AML-193 (cell line): ENCODE data around the gene RELL1.

ENCODE experiments used
- DNase-seq, 2 experiments: peaks; one replicate each; lab custom pipeline; 2025; lab: John Stamatoyannopoulos, UW

RELL1 gene, protein sequence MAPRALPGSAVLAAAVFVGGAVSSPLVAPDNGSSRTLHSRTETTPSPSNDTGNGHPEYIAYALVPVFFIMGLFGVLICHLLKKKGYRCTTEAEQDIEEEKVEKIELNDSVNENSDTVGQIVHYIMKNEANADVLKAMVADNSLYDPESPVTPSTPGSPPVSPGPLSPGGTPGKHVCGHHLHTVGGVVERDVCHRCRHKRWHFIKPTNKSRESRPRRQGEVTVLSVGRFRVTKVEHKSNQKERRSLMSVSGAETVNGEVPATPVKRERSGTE

DNA sequence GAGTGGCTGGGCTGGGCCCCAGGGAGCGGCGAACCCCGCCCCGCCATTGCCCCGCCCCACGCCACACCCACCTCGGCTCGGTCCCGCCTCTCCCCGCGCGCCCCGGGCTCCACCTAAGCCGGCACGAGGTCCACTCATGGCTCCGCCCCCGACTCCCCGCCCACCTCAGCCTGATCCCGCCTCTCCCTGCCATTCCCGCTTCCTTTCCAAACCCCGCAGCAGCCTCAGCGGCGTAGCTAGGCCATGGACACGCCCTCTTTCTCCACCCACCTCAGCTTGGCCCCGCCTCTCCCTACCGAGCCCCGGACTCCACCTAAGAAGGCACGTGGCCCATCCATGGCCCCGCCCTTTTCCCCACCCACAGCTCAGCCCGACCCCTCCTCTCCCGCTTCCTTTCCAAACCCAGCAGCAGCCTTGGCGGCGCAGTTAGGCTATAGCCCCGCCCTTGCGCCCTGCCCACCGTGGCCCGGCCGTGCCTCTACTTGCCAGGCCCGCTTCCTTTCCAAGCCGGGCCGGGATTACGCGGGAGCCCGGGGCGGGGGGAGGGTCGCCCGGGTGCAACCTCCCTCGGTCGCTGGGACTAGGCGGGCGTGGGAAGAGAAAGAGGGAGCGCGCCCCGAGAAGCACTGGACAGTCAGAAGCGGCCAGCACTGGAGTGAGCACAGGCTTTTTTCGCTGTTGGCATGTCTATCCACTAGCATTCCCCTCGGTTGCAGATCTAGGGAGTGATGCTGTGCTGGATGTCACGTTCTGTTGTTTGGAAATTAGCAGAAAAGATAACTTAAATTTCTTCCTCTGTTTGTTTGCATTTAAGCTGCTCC lies at the start of gene RELL1:
TSS of gene RELL1 (minus strand) at position 4 of the 821 bp plus-strand sequence. CDS start 89 bp downstream, outside the sequence.
- DNase-seq = peak; percentile 94 to 97

DNA sequence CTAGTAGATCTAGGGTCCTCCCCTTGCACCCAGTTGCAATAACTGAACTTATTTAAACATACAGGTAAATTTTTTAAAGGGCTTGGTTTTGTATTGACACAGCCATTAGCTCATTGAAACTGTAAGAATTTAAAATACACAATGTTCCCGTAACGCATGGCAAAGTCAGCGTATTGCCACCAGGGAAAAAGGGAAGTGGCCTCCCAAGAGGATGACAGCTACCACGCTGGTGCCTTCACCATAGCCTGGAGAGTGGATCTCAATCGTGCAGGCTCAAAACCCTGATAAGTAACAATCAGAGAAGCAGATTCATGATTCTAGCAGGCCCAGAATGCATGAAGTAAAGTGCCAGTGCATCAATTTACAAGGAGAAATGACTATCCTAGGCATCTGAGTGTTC lies 49.4 kb upstream of the RELL1 start:
- DNase-seq = no peak

DNA sequence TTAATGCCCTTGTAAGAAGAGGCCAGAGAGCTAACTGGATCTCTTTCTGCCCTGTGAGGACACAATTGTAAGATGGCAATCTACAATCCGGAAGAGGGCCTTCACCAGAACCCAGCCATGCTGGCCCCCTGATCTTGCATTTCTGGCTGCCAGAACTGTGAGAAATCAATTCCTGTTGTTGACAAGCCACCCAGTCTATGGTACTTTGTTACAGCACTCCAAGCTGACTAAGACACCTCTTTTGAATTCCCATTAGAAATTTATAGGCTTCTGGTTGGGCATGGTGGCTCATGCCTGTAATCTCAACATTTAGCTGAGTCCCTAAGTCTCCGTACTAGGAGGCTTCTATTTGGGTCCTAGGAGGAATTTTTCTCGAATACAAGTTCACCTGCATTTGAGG lies 48.8 kb upstream of the RELL1 start:
- no peak for DNase-seq

DNA sequence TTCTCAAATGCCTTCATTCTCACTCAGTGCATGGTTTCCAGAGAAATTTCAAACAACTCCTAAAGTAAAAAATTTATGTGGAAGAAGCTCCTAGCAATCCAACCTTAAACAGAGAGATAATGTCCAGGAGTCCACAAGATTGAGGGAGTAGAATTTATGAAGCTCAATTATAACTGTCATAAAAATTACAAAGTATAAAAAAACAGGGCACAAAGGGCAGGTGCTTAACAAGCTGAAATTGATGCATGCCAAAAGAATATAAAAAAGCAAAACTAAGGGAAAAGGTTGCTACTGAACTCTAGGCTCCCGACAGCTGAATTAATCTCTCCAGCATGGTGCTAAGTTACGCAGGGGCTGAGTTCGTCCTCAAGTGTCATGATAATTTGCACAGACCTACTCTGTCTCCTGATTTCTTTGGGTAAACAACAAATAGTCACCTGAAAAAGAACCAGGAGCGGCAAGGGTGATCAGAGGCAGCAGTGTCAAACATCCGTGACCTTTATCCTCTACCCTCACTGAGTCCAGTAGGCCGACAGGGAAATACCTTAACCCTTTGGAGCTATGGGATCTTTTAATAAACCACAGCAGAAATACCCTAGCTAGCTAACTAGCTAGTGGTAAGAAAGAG lies 47.2 kb upstream of the RELL1 start:
- no peak for DNase-seq

DNA sequence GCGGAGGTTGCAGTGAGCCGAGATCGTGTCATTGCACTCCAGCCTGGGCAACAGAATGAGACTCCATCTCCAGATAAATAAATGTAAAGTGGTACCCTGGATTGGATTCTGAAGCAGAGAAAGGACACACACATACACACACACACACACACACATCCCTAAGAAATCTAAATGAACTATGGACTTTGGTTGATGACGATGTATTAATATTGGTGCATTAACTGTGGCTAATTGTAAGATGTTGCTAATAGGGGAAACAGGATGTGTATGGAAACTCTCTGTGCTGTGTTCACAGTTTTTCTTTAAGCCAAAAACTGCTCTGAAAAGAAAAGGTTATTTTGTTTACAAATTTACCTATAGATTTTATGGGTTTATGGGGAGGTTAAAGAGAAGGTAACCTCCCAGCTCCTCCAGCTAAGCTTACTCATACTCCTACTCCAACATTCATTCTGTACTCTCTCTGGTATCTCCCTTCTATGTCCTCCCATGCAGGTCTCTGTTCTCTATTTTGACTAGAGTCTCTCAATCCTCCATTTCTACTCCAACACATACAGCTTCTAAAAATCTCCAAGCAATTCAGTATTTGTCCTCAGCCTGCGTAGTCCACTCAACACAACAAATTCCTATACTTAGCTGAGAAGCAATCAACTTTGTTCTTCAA lies 46.5 kb upstream of the RELL1 start:
- no peak for DNase-seq

DNA sequence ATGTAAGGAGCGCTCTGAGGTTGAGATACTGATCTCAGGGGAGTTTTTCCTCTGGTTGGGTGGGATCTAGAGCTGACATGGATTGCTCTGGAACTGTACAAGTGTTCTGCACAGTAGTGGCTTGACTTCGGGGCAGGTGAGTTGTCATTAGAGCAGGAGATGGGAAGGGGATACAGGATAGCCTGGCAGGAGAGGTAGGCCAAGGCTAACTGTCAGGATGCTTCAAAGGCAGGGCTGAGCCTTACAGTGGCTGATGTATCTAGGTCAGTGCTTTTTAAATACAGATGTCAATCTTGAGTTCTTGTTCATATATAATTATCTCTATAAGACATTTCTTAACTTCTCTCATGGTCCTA lies 43.5 kb upstream of the RELL1 start:
- DNase-seq = no peak

DNA sequence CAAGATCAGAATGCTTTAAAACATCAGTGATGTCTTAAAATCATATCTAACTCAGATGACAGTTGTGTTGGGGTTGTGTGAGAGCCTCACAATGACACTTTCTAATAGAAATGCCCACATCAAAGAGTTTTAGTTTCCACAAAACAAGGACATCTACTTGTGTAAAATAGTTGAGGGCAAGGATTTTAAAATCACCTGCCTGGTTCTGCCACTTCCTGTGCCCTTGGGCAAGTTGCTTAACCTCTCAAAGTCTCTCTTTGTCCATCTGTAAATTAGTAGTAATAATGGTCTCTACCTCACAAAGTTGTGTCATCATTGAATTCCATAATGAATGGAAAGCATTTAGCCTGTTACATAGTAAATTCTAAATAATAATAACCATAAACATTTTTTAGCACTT lies 41.9 kb upstream of the RELL1 start:
- peak; percentile 66 to 67 for DNase-seq

DNA sequence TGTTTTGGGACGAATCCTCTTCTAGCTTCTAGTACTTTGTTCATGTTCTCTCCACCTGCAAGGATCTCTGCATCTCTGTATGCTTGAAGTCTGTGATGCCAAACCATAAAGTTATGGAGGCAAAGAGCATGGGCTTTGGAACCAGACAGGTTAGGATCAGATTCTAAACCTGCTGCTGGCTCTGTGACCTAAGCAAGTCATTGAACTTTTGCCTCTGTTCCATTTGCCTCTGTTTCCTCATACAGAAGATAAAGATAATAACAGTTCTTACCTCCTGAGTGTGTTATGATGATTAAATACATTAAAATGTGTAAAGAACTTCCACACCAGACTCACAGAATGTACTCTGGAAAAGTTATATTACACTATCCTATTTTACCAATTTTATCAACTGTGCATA lies 41.5 kb upstream of the RELL1 start:
- DNase-seq = no peak

DNA sequence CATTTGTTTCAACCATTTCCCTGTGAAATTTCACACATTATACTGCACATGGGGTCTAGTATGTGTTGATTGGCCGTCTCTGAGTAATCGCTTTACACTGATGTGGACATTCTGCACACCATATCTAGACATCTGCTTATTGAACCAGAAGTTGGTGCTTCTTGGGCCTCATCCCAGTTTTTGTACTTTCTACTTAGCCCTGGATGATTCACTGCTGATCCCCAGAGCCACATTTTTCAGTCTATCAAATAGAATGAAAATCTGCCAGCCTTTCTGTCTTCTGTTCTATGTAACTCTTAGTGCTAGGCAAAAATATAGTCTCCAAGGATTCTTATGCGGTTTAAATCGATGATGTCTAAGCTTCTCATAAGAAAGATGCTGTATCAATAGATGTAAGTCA lies 40.5 kb upstream of the RELL1 start:
- DNase-seq = no peak

DNA sequence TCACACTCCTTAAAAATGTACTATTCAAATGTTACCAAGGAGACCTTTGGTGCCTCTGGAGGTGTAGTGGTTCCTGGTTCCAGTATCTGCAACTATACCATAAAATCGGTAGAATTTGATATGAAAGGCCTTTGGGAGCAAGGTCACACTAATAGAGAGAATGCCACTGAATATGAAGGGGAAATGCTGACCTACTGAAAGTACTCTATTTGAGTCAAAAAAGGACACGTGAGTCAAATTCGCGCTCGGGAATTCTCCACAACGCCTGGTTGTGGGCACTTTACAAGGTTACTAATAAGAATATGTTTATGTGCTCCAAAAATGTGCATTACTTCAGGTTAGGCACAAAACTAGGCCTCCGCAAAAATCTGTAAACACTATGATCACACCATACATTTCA lies 39.5 kb upstream of the RELL1 start:
- DNase-seq = no peak

DNA sequence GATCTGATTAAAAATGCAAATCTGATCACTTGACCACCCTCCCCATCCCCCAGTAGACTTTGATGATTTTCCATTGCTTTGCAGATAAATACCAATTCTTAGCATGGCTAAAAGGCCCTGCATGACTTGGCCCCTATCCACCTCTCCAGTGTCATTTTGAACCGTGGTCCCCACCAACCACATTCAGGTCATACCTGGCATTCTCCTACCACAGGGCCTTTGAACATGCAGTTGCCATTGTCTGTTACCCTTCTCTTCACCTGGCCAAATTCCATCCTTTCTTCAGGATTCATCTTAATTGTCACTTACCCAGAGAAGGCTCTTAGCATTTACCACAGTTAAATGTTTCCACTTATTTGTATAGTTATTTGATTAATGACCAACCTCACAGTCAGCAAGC lies 36.9 kb upstream of the RELL1 start:
- DNase-seq = no peak

DNA sequence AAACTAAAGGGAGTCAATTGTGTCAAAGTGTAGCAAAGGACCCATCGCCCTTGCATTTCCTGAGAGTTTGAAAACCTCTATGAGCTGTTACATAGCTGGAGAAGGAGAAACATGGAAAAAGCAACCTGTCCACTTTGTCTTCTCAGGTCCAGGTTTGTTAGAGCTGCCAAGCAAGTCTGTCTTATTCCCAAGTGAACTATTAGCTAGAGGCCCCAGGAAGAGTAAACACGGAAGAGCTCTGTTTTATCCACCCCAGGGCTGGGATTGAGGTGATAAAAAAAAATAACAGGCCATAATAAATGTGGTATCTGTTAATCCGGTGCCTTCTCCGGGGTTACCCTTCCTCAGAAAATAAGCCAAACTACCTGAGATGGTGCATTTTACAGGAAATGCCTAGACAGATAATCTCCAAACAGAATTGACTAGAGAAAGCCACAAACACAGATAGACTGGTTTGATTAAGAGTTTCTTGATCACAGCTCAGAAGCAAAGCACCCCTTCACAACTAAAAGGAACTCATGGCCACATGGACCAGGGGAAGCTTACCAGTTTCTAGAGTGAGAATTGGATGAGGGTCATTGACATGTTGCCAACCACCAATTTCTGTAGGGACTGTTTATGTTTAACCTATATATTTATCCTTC lies 35.9 kb upstream of the RELL1 start:
- DNase-seq = no peak

DNA sequence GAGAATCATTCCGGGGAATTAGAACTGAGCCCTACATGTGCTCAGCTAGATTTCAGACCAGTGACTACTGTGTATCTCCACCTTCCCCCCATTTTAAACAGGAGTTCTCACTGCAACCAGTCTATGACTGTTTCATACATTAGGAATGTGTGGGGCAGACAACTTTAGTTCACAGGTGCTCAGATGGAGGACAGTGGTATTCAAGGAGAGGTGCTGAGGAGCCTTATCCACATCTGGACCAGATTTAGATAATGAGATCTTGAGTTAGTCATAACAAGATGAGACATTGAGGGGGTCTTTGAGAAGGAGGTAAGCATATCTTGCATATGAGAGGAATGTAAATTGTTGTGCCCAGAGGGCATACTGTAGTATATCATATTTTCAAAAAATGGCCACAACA lies 32.8 kb upstream of the RELL1 start:
- no peak for DNase-seq

DNA sequence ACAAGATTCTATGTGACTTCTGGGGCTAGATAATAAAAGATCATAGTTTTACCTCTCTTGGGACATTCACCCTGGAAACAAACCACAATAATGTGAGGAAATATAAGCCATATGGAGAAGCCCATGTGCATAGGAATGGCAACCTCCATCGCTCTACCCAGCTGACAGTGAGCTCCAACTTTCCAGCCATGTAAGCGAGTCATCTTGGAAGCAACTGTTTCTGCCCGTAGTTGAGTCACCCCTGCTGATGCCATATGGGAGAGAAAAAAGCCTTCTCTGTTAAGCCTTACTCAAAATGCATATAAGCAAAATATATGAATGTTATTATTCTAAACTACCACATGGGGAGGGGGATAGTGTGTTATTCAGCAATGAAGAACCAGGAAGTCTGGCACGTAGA lies 31.4 kb upstream of the RELL1 start:
- no peak for DNase-seq

DNA sequence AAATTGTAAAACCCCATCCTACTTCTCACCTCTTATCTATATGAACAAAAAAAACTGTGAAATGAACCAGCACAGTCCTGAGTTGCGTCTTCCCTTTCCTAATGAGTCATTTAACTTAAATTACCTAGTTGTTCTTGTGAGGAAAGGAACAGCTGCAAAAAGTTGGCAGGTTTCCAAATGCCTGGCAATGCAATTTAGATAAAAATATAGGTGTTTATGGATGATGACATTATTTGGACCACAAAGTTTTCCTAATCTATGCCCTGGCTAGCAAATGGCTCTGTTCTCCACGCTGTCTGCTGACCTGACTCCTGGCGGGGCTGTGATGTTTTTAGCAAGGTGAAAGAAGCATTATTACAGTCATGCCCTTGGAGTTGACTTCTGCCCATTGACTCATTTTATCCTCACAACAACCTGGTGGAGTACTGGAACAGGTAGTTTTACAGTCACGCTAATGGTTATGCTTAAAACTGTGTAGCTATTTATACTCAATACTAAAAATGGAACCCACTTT lies 29.8 kb upstream of the RELL1 start:
- DNase-seq = no peak

DNA sequence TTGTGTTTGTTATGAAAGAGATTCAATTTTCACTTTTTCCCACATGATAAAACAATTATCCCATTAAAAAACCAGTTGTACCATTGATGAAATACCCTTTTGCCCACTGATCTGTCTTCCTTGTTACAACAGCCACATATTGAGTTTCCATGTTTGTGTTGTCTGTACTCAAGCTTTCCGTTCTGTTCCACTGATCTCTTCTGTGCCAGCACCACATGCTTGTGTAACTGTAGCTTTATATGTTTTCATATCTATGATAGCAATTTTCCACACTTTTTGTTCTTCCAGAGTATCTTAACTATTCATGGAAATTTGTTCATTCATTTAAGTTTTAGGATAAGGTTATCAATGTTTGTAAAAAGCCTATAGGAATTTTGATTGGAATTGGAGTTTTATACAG lies 24.3 kb upstream of the RELL1 start:
- DNase-seq = no peak

DNA sequence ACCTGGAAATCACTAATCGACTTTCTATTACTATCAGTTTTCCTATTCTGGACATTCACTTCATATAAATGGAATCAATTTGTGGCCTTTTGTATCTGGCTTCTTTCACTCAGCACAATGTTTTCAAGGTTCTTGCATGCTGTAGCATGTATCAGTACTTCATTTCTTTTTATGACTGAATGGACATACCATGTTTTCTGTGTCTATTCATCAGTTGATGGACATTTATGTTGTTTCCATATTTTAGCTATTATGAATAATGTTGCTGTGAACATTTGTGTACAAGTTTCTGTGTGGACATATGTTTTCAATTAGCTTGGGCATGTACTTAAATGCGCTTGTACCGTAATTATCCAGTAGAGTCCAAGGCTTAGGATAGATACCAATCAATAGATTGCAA lies 19.9 kb upstream of the RELL1 start:
- no peak for DNase-seq

DNA sequence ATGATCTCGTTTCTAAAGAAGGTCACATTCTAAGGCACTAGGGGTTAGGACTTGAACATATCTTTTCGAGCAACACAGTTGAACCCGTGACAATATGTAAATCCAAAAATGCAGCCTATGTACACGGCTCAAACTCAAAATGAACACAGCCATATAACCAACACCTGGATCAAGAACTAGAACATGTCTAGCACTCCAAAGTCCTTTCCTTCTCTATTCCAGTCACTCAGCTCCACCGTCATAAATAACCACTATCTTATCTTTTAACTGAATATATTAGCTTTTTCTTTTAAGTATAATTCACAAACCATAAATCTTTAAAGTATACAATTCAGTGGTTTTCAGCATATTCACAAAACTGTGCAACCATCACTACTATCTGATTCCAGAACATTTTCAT lies 19.4 kb upstream of the RELL1 start:
- no peak for DNase-seq

DNA sequence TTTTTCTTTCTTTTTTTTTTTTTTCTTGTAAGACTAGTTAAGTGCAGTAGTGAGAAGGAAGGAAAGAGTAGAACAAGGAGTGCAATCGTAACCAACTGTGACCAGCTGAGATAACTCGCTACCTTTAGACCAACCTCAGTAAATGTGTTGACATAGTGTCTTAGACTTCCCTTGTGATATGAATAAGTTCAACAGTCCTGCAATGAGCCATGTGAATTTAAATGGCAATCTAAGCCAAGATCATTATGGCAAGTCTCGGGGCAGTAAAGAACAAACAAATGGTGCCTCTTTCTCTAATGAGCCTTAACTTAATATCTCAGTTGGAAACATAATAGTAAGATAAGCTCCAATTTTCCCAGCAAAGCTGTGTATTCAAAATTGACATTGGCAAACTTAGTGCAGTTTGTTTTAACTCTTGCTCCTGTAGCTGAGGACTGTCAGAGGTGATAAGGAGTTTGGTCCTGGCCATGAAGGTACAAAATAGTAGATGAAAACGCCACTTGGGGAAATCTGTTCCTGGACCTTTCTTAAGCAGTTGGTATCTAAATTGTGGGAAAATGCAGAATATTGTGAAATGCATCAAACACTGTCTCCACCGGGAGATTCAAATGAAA lies 13.8 kb upstream of the RELL1 start:
- no peak for DNase-seq

DNA sequence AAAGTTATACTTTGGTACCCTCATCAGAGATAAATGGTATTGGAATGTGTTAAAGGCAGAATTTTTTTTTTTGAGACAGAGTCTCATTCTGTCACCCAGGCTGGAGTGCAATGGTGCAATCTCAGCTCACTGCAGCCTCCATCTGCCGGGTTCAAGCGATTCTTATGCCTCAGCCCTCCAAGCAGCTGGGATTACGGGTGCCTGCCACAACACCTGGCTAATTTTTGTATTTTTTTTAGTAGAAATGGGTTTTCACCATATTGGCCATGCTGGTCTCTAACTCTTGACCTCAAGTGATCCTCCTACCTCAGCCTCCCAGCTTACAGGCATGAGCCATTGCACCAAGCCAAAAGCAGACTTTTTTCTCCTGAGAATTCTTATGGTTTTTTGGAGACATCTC lies 11.4 kb upstream of the RELL1 start:
- DNase-seq = no peak

DNA sequence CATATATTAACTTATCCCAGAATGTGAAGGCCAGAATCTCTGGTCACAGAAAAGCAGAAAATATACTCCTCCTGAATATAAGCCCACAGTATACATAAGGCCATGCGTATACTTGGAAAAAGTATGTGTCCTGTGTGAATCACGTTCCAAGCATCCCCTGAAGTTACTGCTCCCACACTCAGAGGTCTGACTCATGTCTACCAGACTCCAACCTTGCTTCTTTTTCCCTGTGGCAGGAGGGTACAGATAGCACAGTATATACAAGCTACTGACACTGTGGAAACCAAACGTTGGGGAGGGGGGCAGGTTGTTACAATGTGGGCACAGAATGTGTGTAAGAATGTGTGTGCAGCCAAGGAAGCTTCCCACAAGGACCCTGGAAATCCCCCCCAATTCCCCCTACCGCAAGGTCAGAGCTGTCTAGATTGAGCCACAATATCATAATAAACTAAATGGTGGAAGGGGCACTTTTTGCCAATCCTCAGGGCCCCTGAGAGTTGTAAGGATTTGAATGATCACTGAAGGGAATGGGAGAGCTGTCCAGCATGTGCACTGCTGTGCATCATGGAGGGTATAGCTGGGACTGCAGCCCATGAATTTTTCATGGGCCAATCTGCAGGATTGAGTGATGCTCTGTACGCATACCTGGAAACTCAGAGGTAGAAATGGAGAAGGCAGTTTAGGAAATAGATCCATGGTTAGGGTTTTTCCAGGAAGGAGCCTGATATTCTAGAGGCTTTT lies 7.4 kb upstream of the RELL1 start:
- no peak for DNase-seq
